GM20431 (cell line): Measurements from ENCODE around the gene C4A.
"Not testable (repeated sequence)": the region's sequence is repeated elsewhere in the genome, so short reads cannot be mapped to it uniquely, and the experiment has no call there.

ENCODE experiments used
- in situ Hi-C: fragments of 300-500 bp; cut with MseI, MboI; formaldehyde crosslinking; loops from one replicate; pipeline ENCODE4 v1.15.0; 2020; ENCODE audit warnings: low sequenced_read_pairs; ENCODE audit not compliant: unreplicated experiment

The C4A gene

DNA sequence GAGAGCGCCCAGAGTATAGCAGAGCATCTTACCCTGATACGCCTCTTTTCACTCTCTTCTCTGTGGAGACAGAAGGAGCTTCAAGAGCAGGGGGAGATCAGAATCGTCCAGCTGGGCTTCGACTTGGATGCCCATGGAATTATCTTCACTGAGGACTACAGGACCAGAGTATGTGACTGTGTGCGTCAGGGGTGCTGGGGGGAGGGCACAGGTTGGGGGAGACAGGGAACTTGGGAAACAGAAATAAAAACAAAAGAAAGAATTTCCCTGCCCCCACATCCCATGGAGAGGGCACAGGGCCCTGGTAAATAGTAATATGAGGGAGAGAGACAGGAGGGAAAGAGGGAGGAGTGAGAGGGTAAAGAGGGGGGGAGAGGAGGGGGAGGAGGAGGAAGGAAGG is 3.0 kb upstream of the C4A start:
- in situ Hi-C loops, result no loop called here

DNA sequence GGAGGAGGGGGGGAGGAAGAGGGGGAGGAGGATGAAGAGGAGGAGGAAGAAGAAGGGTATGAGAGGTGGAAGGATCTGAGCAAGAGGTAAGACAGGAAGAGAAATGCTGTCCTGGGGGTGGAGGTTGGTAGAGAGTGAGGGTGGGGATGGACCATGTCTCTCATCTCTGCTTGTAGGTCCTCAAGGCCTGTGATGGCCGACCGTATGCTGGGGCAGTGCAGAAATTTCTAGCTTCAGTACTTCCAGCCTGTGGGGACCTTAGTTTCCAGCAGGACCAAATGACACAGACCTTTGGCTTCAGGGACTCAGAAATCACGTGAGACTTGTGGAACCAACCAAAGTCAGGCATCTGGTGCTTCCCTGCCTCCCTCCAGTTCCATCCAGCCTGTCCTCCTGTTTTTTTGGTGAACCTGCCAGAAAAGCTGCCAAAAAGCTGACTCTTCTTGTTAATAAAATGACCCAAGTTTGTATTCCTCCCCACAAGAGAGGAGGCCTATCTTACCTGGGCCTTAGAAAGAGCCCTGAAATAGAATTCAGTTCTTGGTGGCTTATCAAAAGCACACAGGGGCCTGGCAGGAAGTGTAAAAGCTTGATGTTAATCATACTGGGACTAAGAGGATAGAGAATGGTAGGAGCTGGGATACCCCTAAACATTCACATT is 2.5 kb upstream of the C4A start:
- in situ Hi-C loops, result no loop called here

DNA sequence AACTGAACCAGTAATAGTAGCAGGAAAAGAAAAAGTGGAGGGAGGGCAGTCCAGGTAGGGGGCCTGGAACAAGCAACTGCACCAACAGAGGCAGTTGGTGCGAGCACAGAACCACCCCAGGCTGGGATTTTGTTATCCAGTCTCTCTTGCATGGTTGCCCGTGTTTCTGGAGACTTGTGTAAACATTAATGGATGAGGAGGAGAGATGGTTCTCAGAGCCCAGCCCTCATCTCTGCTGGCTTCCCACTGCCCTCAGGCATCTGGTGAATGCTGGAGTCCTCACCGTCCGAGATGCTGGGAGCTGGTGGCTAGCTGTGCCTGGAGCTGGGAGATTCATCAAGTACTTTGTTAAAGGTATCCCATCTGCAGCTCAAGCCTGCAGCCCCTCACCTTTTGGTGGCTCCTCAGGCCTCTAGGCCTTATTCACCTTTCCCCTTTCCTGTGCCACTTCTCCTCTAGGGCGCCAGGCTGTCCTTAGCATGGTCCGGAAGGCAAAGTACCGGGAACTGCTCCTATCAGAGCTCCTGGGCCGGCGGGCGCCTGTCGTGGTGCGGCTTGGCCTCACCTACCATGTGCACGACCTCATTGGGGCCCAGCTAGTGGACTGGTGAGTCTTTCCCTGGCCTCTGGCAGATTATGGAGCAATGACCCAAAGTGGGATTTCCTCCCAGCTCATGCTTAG is 1.5 kb upstream of the C4A start:
- in situ Hi-C loops, result not testable (repeated sequence)

DNA sequence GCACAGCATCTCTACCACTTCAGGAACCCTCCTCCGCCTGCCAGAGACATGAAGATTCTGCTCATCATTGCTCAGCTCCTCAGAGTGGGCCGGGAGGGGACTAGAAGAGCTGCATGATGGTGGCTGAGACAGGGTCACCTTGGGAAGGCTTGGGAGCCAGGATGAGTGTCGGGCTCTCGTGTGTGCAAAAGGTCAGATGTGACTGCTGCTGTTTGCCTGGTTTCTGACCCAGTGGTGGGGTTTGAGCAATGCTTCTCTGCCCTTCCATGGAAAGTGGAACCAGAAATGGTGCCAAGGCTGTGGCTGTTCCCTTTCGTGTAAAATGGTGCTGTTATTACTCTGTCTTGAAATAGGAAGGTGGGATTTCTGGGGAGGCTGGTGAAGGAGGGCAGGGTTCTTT is 859 bp upstream of the C4A start:
- in situ Hi-C loops, result not testable (repeated sequence)

DNA sequence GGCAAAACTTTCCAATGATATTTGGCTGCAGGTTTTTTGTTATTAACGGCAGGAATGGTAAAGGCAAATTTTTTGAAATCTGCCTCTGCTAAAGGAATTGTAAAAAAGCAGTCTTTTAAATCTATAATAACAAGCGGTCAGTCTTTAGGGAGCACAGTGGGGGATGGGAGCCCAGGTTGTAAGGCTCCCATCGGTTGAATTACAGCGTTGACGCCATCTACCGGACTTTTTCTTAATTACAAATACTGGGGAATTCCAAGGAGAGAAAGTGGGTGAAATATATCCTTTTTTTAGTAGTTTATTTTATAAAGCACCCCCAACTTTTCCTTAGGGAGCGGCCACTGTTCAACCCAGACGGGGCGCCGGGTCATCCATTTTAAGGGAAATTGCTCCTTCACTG is 7.5 kb downstream of the C4A start:
- in situ Hi-C loops, result not testable (repeated sequence)

DNA sequence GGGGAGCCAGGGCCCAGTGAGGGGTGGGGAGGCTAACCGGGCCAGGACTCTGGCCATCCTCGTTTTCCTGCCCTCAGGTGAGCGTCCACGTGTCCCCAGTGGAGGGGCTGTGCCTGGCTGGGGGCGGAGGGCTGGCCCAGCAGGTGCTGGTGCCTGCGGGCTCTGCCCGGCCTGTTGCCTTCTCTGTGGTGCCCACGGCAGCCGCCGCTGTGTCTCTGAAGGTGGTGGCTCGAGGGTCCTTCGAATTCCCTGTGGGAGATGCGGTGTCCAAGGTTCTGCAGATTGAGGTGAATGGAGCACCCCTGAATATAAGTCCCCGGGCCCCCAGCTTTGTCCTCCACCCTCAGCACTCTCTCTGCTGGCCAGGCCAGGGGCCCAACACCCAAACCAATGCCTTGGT is 12.6 kb downstream of the C4A start:
- in situ Hi-C loops, result not testable (repeated sequence)

DNA sequence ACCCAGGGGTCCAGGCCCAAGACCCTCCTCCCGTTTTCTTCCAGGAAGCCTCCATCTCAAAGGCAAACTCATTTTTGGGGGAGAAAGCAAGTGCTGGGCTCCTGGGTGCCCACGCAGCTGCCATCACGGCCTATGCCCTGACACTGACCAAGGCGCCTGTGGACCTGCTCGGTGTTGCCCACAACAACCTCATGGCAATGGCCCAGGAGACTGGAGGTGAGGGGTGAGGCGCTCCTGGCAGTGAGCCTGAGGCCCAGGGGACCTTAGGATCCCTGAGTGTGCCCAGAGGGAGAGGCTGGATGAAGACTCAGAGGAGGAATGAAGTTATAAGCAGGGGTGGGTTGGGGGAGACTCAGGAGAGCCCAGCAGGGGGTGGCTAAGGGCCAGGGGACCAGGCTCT is 14.5 kb downstream of the C4A start:
- in situ Hi-C loops, result not testable (repeated sequence)

DNA sequence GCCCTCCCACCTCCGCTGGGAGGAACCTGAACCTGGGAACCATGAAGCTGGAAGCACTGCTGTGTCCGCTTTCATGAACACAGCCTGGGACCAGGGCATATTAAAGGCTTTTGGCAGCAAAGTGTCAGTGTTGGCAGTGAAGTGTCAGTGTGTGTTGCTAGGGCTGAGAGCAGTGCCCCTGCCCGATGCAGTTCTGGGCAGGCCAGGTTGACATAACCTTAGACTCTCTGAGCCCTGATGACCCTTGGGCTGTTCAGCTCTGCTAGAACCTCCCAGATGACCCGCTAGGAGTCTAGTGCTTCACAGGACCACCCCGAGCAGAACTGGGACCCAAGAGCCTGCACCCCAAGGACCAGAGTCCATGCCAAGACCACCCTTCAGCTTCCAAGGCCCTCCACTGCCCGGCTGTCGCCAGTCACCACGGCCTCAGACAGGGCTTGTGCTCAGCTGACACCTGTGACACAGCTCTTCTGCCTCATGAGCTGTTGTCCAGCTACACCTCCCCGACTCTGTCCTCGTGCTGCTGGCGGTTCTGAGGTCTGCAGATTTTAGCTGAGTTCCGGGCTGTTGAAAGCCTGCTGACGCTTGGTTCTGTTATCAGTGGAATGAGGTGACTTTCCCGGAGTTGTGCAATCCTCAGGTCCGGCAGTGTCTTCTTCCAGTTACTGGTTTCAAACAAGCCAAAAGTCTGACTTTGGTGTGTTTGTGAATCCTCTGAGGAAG is 20.9 kb downstream of the C4A start:
- in situ Hi-C loops, result not testable (repeated sequence)

DNA sequence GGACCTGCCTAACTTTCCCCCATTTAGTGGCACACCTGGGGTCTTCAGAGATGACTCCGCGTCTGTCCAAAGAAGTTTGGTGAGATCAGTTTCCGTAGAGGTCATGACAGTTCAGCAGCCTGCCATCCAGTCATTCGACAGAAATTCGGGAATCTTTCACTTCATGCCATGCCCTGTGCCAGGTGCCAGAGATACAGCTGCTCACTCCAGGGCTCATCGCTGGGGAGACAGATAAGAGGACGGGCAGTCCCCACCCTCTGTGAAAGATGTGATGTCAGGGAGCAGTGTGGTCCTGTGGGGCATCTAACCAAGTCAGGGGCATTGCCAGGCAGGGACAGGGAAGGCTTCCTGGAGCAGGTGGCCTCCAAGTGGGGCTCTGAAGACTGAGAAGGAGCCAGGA is 21.4 kb downstream of the C4A start:
- in situ Hi-C loops, result not testable (repeated sequence)

DNA sequence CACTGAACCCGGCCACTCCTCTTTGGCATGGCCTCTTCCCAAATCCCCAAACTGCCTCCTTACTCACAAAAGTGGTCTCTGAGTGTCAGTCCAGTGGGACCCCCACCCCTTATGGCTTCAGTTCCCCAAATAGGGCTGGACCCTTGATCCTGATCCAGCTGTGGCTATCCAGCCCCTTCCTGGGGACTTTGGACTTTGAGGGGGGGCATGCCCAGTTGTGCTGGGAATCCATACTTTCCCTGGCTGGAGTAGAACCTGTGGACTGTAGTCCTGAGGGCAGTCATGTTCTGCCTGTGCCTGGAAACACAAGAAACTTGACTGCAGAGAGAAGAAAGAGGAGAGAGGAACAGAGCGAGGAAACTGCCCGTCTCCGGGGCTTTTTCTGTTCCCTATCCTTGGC is 22.5 kb downstream of the C4A start:
- in situ Hi-C loops, result not testable (repeated sequence)

DNA sequence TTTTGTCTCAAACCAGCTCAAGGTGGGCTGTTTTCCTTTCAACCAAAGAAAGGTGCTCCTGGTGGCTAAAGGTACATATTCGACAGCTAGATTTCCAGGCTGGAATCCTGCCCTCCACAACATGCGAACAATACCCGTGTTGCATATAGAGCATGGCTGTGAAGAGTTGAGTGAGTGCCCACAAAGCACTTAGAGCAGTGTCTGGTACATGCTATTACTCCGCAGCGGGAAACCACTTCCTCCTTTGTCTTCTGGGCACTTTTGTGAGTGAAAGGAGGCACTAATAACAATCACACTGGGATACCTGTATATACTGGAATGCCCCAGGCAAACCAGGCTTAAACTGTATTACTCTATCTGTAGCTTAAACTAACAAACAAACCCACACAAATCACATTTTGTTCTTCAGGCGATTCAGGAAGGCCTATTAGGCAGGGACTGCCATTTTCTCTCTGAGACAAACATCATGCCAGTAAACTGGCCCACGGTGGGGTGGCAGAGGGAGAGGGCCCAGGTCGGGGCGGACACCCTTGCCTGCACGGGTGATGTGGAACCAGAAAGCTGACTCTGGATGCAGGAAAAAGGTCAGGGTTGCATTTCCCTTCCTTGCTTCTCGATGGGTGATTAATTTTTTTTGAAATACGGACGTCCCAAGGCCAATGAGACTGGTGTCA is 23.1 kb downstream of the C4A start:
- in situ Hi-C loops, result not testable (repeated sequence)

DNA sequence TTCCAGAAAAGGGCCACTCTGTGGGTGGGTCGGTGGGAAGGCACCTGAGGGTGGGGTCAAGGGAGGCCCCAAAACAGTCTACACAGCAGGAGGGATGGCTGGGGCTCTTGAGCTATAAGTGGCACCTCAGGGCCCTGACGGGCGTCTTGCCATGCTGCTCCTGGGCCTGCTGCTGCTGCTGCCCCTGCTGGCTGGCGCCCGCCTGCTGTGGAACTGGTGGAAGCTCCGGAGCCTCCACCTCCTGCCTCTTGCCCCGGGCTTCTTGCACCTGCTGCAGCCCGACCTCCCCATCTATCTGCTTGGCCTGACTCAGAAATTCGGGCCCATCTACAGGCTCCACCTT is 23.7 kb downstream of the C4A start:
- in situ Hi-C loops, result not testable (repeated sequence)

DNA sequence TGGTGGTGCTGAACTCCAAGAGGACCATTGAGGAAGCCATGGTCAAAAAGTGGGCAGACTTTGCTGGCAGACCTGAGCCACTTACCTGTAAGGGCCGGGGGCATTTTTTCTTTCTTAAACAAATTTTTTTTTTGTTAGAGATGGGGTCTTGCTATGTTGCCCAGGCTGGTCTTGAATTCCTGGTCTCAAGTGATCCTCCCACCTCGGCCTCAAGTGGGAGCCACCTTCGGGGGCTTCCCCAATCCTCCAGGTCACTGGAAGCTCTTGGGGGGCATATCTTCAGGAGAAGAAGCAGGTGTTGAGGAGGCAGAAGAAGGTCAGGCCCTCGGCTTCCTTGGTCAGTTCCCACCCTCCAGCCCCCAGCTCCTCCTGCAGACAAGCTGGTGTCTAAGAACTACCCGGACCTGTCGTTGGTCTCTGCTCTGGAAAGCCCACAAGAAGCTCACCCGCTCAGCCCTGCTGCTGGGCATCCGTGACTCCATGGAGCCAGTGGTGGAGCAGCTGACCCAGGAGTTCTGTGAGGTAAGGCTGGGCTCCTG is 24.2 kb downstream of the C4A start:
- in situ Hi-C loops, result not testable (repeated sequence)

DNA sequence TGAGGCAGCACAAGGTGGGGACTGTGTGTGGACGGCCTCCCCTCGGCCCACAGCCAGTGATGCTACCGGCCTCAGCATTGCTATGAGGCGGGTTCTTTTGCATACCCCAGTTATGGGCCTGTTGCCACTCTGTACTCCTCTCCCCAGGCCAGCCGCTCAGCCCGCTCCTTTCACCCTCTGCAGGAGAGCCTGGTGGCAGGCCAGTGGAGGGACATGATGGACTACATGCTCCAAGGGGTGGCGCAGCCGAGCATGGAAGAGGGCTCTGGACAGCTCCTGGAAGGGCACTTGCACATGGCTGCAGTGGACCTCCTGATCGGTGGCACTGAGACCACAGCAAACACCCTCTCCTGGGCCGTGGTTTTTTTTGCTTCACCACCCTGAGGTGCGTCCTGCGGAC is 25.2 kb downstream of the C4A start:
- in situ Hi-C loops, result not testable (repeated sequence)

DNA sequence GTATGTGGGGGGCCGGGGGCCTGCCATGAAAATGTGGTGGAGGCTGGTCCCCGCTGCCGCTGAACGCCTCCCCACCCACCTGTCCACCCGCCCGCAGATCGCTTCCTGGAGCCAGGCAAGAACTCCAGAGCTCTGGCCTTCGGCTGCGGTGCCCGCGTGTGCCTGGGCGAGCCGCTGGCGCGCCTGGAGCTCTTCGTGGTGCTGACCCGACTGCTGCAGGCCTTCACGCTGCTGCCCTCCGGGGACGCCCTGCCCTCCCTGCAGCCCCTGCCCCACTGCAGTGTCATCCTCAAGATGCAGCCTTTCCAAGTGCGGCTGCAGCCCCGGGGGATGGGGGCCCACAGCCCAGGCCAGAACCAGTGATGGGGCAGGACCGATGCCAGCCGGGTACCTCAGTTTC is 26.2 kb downstream of the C4A start:
- in situ Hi-C loops, result not testable (repeated sequence)

DNA sequence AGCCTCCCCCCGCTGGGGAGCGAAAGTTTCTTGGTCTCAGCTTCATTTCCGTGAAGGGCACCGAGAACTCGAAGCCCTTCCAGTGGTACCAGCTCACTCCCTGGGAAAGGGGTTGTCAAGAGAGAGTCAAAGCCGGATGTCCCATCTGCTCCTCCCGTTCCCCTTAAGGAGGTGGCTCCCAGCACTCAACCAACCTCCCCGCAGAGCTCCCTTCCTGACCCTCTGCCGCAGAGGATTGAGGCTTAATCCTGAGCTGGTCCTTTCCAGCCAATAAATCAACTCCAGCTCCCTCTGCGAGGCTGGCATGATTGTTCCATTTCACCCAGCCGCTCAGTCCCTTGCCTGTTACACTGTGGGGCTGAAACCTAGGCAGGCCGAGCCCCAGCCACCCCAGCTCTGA is 26.8 kb downstream of the C4A start:
- in situ Hi-C loops, result not testable (repeated sequence)

DNA sequence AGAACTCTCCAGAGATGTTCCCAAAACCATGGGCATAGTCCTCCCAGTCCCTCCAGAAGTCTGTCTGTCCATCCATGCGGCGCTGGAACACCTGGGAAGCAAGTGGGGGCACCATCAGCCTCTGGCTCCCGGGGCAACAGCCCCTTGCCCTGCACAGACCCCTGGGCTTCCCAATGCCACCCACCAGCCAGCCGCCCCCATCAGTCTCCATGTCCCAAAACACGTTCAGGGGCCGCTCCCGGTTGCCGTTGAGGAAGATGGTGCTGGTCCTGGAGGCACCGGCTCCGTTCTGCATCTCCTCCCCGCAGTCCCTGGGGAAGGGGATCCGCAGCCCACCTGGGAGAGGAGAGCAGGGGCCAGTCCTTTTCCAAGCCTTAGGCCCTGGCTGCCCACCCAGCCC is 27.7 kb downstream of the C4A start:
- in situ Hi-C loops, result not testable (repeated sequence)

DNA sequence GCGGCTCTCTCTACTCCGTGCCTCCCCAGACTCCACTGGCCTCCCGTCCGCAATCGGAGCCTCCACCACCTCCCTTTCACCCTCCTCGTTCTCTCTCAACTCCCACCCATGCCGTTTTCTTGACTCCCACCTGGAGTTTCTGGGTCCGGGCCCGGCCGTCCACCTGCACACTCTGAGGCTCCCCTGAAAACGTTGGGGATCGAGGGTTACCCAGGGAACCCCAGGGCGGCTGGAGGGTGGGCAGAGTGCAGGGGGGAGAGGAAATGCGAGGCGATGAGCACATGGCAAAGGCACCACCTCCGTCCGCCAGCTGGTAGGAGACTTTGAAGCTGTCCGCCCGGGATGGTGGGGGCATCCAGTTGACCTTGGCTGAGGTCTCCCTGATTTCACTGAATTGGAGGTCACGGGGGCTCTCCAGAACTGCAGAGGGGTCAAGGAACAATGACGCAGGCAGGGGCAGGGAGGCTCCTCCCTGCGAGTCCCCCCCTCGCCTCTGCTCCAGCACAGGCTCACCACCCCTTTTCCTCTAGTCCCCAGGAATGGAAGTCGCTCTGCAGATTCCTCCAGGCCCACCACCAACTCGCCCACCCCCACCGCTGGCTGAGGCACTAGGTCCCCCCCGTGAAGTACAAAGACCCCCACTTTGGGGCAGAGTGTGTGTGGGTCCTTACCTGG is 29.1 kb downstream of the C4A start:
- in situ Hi-C loops, result not testable (repeated sequence)

DNA sequence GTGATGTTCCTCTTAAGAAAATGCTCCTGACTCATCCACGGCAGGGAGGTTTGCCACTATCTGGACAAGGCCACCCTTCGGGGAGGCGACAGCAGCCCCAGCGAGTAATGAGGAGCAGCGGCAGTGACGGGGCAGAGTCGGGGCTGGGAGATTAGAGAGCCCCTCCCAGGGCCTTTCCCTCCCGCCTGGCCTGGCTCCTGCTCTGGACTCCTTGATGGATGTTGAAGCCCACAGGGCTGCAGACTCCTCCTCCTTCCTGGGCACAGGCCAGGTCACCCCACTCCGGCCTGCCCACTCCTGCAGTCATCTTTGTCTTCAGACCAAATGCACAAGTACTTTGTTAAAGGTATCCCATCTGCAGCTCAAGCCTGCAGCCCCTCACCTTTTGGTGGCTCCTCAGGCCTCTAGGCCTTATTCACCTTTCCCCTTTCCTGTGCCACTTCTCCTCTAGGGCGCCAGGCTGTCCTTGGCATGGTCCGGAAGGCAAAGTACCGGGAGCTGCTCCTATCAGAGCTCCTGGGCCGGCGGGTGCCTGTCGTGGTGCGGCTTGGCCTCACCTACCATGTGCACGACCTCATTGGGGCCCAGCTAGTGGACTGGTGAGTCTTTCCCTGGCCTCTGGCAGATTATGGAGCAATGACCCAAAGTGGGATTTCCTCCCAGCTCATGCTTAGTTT is 31.2 kb downstream of the C4A start:
- in situ Hi-C loops, result not testable (repeated sequence)

DNA sequence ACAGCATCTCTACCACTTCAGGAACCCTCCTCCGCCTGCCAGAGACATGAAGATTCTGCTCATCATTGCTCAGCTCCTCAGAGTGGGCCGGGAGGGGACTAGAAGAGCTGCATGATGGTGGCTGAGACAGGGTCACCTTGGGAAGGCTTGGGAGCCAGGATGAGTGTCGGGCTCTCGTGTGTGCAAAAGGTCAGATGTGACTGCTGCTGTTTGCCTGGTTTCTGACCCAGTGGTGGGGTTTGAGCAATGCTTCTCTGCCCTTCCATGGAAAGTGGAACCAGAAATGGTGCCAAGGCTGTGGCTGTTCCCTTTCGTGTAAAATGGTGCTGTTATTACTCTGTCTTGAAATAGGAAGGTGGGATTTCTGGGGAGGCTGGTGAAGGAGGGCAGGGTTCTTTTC is 31.9 kb downstream of the C4A start:
- in situ Hi-C loops, result not testable (repeated sequence)
